ENCODE measurements around the gene PITPNC1.

GRCh38 chr17:67390006-67390645 lies 13.0 kb downstream of the PITPNC1 start:
- no peak for TF ChIP-seq CTCF (IDR thresholded peaks at IDR 0.05; ENCODE audit: extremely low read depth in 1 of 2, insufficient read depth in 1 of 2, low read depth in 1 of 2, low read length in 2 of 2)
- no peak for TF ChIP-seq POLR2AphosphoS5 (IDR thresholded peaks at IDR 0.05; ENCODE audit: insufficient read depth, low read depth, low read length)
- TF ChIP-seq MAX (IDR thresholded peaks at IDR 0.05; ENCODE audit: insufficient read depth, insufficient read length) = no peak
- no peak for TF ChIP-seq EZH2 (IDR thresholded peaks at IDR 0.05; ENCODE audit: borderline replicate concordance, low read depth, low read length, severe bottlenecking)
- TF ChIP-seq POLR2A (IDR thresholded peaks at IDR 0.05; ENCODE audit: low read depth, low read length) = no peak

Measured in endothelial cell of umbilical vein (primary cell).